HG03442 (cell line): Measurements from ENCODE around the gene NCK2.
"Not testable (repeated sequence)": the region's sequence is repeated elsewhere in the genome, so short reads cannot be mapped to it uniquely, and the experiment has no call there.

ENCODE experiments used
- ATAC-seq: cut with Tn5 transposase; IDR thresholded peaks from one replicate; pipeline ENCODE4 v1.9.1; 2021; ENCODE audit warnings: mild to moderate bottlenecking, moderate library complexity; ENCODE audit not compliant: unreplicated experiment

Gene NCK2

DNA sequence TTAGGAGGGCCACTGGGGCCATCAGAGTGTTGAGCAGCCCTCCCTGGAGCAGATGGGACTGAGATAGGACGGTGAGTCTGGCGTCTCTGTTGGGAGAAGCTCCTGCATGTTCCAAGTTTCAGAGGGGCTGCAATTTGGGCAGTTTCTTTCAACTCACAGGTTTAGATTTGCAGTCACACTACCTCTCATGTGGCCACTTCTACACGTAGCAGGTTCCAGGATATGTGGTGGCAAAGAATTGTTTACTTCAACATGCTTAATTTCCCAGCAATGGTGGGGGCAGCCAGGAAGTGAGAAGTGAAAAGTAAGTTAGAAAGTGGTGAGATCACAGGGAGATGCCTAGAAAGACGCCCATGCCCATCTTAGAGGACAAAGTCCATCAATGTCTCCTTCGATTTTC is 9.3 kb downstream of the NCK2 start:
- no peak for ATAC-seq

GRCh38 chr2:105754994-105755393 is 10.3 kb downstream of the NCK2 start:
- peak; percentile 28 for ATAC-seq

- ATAC-seq: no peak
These were observed 11.2 kb downstream of the NCK2 start for GRCh38 chr2:105755895-105756294.

DNA sequence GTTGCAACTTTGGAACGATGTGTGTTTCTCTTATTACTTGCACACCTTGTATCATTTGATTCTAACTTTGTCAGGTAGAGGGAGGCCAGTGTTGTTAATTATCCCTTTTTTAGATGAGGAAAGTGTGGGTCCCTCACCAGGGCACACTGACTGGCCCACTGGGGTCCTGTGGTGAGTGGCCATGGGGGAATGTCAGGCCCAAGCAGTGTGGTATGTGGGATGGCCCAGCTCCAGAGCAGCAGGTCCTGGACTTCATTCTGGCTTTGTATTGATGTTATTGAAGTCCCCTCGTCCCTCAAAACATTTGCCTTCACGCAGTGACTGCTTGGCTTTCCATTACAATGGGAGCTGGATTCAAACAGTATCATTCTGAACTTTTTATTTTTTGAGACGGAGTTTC is 11.7 kb downstream of the NCK2 start:
- no peak for ATAC-seq

DNA sequence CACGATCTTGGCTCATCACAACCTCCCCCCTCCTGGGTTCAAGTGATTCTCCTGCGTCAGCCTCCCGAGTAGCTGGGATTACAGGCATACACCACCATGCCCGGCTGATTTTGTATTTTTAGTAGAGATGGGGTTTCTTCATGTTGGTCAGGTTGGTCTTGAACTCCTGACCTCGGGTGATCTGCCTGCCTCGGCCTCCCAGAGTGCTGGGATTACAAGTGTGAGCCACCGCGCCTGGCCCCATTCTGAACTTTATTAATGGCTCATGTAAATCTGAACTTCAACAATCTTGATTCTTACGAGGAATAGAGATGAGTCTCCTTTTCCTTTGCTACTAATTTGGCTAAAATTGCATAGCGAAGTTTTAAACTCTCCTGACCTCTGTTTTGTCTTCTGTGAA is 12.2 kb downstream of the NCK2 start:
- not testable (repeated sequence) for ATAC-seq

GRCh38 chr2:105757433-105757832 is 12.7 kb downstream of the NCK2 start:
- no peak for ATAC-seq

DNA sequence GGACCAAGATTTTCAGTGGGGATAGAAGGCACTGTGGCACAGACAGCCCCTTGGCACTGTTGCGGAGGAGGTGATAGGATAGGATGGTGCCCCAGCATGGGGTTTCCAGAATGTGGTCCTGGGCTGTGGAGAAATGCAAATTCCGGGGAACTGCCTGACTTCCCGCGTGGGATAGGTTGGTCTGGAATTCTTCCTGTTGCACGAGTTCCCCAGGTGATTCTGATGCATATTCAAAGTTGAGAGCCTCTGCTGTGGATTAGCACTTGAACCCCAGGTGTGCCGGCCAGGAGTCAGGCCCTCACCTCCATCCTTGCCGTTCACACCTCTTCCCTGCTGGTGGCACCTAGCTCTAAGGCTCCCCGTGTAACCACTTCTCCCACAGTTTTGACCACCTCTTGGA is 15.5 kb downstream of the NCK2 start:
- no peak for ATAC-seq

- peak; percentile 42 for ATAC-seq
These were observed 16.1 kb downstream of the NCK2 start for GRCh38 chr2:105760639-105761337.

- ATAC-seq: no peak
These were observed 17.3 kb downstream of the NCK2 start for GRCh38 chr2:105761931-105762515.

- no peak for ATAC-seq
These were observed 18.4 kb downstream of the NCK2 start for GRCh38 chr2:105763076-105763475.

GRCh38 chr2:105764059-105764458 is 19.3 kb downstream of the NCK2 start:
- no peak for ATAC-seq

- no peak for ATAC-seq
These were observed 20.9 kb downstream of the NCK2 start for GRCh38 chr2:105765415-105766299.

DNA sequence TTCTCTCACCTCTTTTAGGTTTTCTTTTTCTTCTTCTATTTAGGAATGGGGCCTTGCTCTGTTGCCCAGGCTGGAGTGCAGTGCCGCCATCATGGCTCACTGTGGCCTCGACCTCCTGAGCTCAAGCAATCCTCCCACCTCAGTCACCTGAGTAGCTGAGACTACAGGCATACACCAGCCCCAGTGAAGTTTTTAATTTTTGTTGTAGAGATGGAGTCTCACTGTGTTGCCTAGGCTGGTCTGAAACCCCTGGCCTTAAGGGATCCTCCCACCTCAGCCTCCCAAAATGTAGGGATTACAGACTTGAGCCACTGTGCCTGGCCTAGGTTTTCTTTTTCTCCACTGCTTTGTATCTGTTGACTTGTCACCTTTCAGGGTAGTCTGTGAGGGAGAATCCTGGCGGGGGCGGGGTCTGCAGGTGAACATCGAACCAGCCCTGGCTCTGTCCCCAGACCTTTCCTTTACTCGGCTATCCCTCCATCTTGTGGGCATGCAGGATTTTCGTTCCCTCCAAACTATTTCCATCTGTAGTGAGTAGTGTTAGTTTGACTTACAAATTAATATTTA is 21.7 kb downstream of the NCK2 start:
- ATAC-seq: no peak

DNA sequence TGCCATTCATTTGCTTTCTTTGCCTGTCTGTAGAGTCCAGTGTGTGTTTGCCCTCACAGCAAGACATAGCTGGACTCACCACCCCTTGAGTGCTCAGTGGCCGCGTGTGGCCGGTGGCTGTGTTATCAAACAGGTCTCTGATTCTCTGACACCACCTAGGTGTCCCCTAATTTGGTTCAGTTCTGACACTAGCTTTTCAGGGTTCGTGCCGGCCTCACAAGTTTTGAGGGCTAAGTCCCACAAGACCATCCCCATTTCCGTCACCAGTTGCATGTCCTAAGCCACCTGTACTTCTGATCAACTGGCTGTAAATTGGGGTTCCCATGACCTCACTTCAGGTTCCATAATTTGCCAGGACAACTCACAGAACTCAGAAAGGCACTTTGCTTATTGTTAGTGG is 23.5 kb downstream of the NCK2 start:
- no peak for ATAC-seq

DNA sequence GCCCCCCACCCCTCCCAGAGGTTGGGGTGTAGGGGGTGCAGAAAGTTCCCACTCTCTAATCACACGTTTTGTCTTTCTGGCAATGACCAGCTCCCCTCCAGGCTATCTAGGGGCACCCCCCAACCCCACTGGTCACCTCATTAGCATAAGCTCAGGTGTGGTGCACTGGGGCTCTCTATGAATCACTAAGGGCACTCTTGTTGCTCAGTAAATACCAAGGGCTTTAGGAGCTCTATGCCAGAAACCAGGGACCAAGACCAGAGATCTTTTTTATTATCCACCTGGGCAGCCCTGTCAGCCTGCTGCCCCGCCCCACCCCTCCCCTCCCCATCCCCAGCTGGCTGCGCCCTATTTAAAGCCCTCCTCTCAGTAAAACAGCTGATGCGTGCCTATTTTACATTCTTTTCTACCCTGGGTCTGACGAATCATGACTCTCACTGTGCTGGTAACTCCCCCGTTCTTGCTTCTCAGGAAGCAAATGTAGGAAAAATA is 24.3 kb downstream of the NCK2 start:
- no peak for ATAC-seq

DNA sequence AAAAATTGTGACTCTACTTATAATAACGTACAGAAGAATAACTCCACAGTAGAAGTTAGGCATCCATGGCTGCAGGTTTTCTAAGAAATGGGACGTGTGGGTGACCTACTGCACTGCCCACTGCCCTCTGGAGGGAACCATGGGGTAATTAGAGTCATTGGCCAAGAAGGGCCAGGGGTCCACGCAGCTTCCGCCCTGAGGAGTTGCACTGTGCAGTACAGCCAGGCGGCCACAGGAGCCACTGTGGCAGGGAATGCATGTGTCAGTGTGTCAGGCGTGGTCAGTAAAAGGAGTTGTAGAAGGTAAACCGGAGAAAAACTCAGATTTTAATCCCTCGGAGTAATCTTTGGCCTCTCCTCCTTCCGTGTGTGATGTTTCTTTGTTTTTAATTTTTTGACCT is 24.8 kb downstream of the NCK2 start:
- ATAC-seq: no peak

GRCh38 chr2:105770149-105770548 is 25.4 kb downstream of the NCK2 start:
- no peak for ATAC-seq

GRCh38 chr2:105771291-105771690 is 26.6 kb downstream of the NCK2 start:
- not testable (repeated sequence) for ATAC-seq

- ATAC-seq: no peak
These were observed 27.1 kb downstream of the NCK2 start for GRCh38 chr2:105771836-105772235.

- no peak for ATAC-seq
These were observed 27.6 kb downstream of the NCK2 start for GRCh38 chr2:105772362-105772761.

DNA sequence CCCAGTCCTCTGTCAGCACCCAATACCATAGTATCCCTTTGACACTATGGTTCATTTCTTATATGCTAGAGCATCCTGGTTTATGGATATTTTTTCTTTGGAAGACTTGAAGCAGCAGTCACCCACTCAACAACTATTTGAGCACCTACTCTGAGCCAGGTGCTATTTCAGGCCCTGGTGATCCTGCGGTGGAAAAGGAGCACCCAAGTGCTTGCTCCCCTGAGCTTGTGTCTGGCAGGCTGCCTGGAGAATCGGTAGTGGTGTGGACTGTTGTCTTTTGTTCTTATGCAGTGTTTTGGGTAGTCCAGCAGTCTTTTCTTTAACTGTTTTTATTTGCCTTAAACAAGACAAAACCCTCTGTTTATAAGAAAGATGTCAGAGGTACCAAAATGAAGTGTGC is 28.9 kb downstream of the NCK2 start:
- ATAC-seq: no peak
